Measurements from ENCODE around the gene CPA5.

Gene CPA5

GRCh38 chr7:130398526-130399090, 54.0 kb downstream of the CPA5 start:
- Histone ChIP-seq H4K8ac (ENCODE audit: low read depth, low read length) (no peak overlapping the region), H3K27ac (replicated peaks; ENCODE audit: low read length) (no peak overlapping the region), H2BK5ac (ENCODE audit: low read length) (no peak overlapping the region), H3K18ac (ENCODE audit: low read length) (no peak overlapping the region), H2BK15ac (ENCODE audit: low read length) (no peak overlapping the region), H3K9ac (ENCODE audit: low read depth, low read length, poor library complexity) (no peak overlapping the region), H2AFZ (ENCODE audit: low read length) (no peak overlapping the region), H3K4me3 (ENCODE audit: low read length in 2 of 2) (no peak overlapping the region), H4K91ac (ENCODE audit: low read depth, low read length, poor library complexity) (no peak overlapping the region), H3K36me3 (replicated peaks in 1 of 2; ENCODE audit: control insufficient read depth in 2 of 2, insufficient read depth in 2 of 2, low read length in 2 of 2) (peaks cover 4 to 55% of the 10 kb centered on the region in 2 donors), H2BK12ac (ENCODE audit: low read length) (no peak overlapping the region), H3K9me3 (replicated peaks in 1 of 2; ENCODE audit: control insufficient read depth in 2 of 2, insufficient read depth in 1 of 2, low read depth in 1 of 2, low read length in 2 of 2) (peaks cover 0 to 3% of the 10 kb centered on the region in 2 donors), H3K27me3 (ENCODE audit: control insufficient read depth in 3 of 3, insufficient read depth in 3 of 3, low read depth in 1 of 3, low read length in 3 of 3) (no peaks in the 10 kb centered on the region), H3K4me2 (ENCODE audit: insufficient read depth, low read length, poor library complexity, severe bottlenecking) (no peak overlapping the region), H3K4ac (ENCODE audit: low read length) (no peak overlapping the region), H2BK120ac (ENCODE audit: low read depth, low read length) (no peak overlapping the region), H2AK5ac (ENCODE audit: low read depth, low read length) (no peak overlapping the region), H3K79me1 (ENCODE audit: low read depth, low read length) (no peaks in the 10 kb centered on the region), H3K23ac (ENCODE audit: low read depth, low read length, poor library complexity) (no peak overlapping the region), H3K4me1 (ENCODE audit: control insufficient read depth in 2 of 2, insufficient read depth in 1 of 2, low read depth in 1 of 2, low read length in 2 of 2) (peaks cover 9% of the 10 kb centered on the region in 2 donors), H3K14ac (ENCODE audit: low read length) (no peak overlapping the region)
- WGBS, 2 donors (ENCODE audit: extremely low coverage in 2 of 2, insufficient read length in 2 of 2, insufficient replicate concordance in 1 of 2) = no CpG with 5 or more reads among the region's 8 CpGs
- DNase-seq (ENCODE audit: low spot score) = no peak

GRCh38 chr7:130400120-130400572, 55.5 kb downstream of the CPA5 start:
- Histone ChIP-seq H2BK15ac (ENCODE audit: low read length) (no peak overlapping the region), H3K4me3 (ENCODE audit: low read length in 2 of 2) (no peak overlapping the region), H2BK12ac (ENCODE audit: low read length) (no peak overlapping the region), H3K9me3 (replicated peaks in 1 of 2; ENCODE audit: control insufficient read depth in 2 of 2, insufficient read depth in 1 of 2, low read depth in 1 of 2, low read length in 2 of 2) (peaks cover 0 to 3% of the 10 kb centered on the region in 2 donors), H4K8ac (ENCODE audit: low read depth, low read length) (no peak overlapping the region), H4K91ac (ENCODE audit: low read depth, low read length, poor library complexity) (no peak overlapping the region), H3K4me2 (ENCODE audit: insufficient read depth, low read length, poor library complexity, severe bottlenecking) (no peak overlapping the region), H2BK120ac (ENCODE audit: low read depth, low read length) (no peak overlapping the region), H3K23ac (ENCODE audit: low read depth, low read length, poor library complexity) (no peak overlapping the region), H3K4ac (ENCODE audit: low read length) (no peak overlapping the region), H3K79me1 (ENCODE audit: low read depth, low read length) (no peaks in the 10 kb centered on the region), H3K27me3 (ENCODE audit: control insufficient read depth in 3 of 3, insufficient read depth in 3 of 3, low read depth in 1 of 3, low read length in 3 of 3) (no peaks in the 10 kb centered on the region), H3K27ac (replicated peaks; ENCODE audit: low read length) (no peak overlapping the region), H2AFZ (ENCODE audit: low read length) (no peak overlapping the region), H3K9ac (ENCODE audit: low read depth, low read length, poor library complexity) (no peak overlapping the region), H3K36me3 (replicated peaks in 1 of 2; ENCODE audit: control insufficient read depth in 2 of 2, insufficient read depth in 2 of 2, low read length in 2 of 2) (peaks cover 4 to 63% of the 10 kb centered on the region in 2 donors), H3K18ac (ENCODE audit: low read length) (no peak overlapping the region), H2AK5ac (ENCODE audit: low read depth, low read length) (no peak overlapping the region), H3K4me1 (ENCODE audit: control insufficient read depth in 2 of 2, insufficient read depth in 1 of 2, low read depth in 1 of 2, low read length in 2 of 2) (peaks cover 2 to 9% of the 10 kb centered on the region in 2 donors), H3K14ac (ENCODE audit: low read length) (no peak overlapping the region), H2BK5ac (ENCODE audit: low read length) (no peak overlapping the region)
- DNase-seq (ENCODE audit: low spot score) = no peak
- WGBS, 2 donors (ENCODE audit: extremely low coverage in 2 of 2, insufficient read length in 2 of 2, insufficient replicate concordance in 1 of 2) = no CpG with 5 or more reads among the region's 4 CpGs

DNA sequence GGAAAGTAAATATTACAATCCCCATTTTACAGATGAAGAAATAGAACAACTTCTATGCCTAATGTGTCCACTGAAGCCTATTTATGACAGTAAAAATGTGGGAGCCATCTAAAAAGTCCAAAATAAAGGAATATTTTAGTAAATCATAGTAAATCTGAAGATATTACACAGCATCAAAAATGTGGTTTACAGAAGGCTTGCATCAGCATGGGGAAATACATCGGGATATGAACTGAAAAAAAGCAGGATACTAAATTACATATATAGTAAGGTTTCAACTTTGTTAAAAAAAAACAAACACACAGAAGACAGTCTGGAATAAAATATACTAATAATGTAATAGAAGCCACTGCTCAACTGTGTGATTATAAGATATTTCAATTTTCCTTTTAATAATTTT, 56.5 kb downstream of the CPA5 start:
- Histone ChIP-seq H3K36me3 (replicated peaks in 1 of 2; ENCODE audit: control insufficient read depth in 2 of 2, insufficient read depth in 2 of 2, low read length in 2 of 2) (peaks cover 4 to 63% of the 10 kb centered on the region in 2 donors), H2BK12ac (ENCODE audit: low read length) (no peak overlapping the region), H2BK5ac (ENCODE audit: low read length) (no peak overlapping the region), H3K9me3 (replicated peaks in 1 of 2; ENCODE audit: control insufficient read depth in 2 of 2, insufficient read depth in 1 of 2, low read depth in 1 of 2, low read length in 2 of 2) (peaks cover 0 to 3% of the 10 kb centered on the region in 2 donors), H3K9ac (ENCODE audit: low read depth, low read length, poor library complexity) (no peak overlapping the region), H2BK120ac (ENCODE audit: low read depth, low read length) (no peak overlapping the region), H3K27me3 (ENCODE audit: control insufficient read depth in 3 of 3, insufficient read depth in 3 of 3, low read depth in 1 of 3, low read length in 3 of 3) (no peaks in the 10 kb centered on the region), H3K27ac (replicated peaks; ENCODE audit: low read length) (no peak overlapping the region), H2BK15ac (ENCODE audit: low read length) (no peak overlapping the region), H4K91ac (ENCODE audit: low read depth, low read length, poor library complexity) (no peak overlapping the region), H4K8ac (ENCODE audit: low read depth, low read length) (no peak overlapping the region), H3K79me1 (ENCODE audit: low read depth, low read length) (no peaks in the 10 kb centered on the region), H3K14ac (ENCODE audit: low read length) (no peak overlapping the region), H3K18ac (ENCODE audit: low read length) (no peak overlapping the region), H3K4me1 (ENCODE audit: control insufficient read depth in 2 of 2, insufficient read depth in 1 of 2, low read depth in 1 of 2, low read length in 2 of 2) (peaks cover under 1 to 5% of the 10 kb centered on the region in 2 donors), H3K4ac (ENCODE audit: low read length) (no peak overlapping the region), H3K23ac (ENCODE audit: low read depth, low read length, poor library complexity) (no peak overlapping the region), H3K4me2 (ENCODE audit: insufficient read depth, low read length, poor library complexity, severe bottlenecking) (no peak overlapping the region), H2AFZ (ENCODE audit: low read length) (no peak overlapping the region), H3K4me3 (ENCODE audit: low read length in 2 of 2) (no peak overlapping the region), H2AK5ac (ENCODE audit: low read depth, low read length) (no peak overlapping the region)
- no CpG with 5 or more reads among the region's 1 CpG for WGBS, 2 donors (ENCODE audit: extremely low coverage in 2 of 2, insufficient read length in 2 of 2, insufficient replicate concordance in 1 of 2)
- no peak for DNase-seq (ENCODE audit: low spot score)

GRCh38 chr7:130401578-130401977, 57.0 kb downstream of the CPA5 start:
- Histone ChIP-seq H3K14ac (ENCODE audit: low read length) (no peak overlapping the region), H2BK5ac (ENCODE audit: low read length) (no peak overlapping the region), H2BK120ac (ENCODE audit: low read depth, low read length) (no peak overlapping the region), H3K36me3 (replicated peaks in 1 of 2; ENCODE audit: control insufficient read depth in 2 of 2, insufficient read depth in 2 of 2, low read length in 2 of 2) (peaks cover 4 to 63% of the 10 kb centered on the region in 2 donors), H3K18ac (ENCODE audit: low read length) (no peak overlapping the region), H2BK12ac (ENCODE audit: low read length) (no peak overlapping the region), H3K4me2 (ENCODE audit: insufficient read depth, low read length, poor library complexity, severe bottlenecking) (no peak overlapping the region), H2AK5ac (ENCODE audit: low read depth, low read length) (no peak overlapping the region), H2BK15ac (ENCODE audit: low read length) (no peak overlapping the region), H3K4me3 (ENCODE audit: low read length in 2 of 2) (no peak overlapping the region), H3K4ac (ENCODE audit: low read length) (no peak overlapping the region), H2AFZ (ENCODE audit: low read length) (no peak overlapping the region), H3K9me3 (replicated peaks in 1 of 2; ENCODE audit: control insufficient read depth in 2 of 2, insufficient read depth in 1 of 2, low read depth in 1 of 2, low read length in 2 of 2) (peaks cover 0 to 3% of the 10 kb centered on the region in 2 donors), H3K23ac (ENCODE audit: low read depth, low read length, poor library complexity) (no peak overlapping the region), H3K9ac (ENCODE audit: low read depth, low read length, poor library complexity) (no peak overlapping the region), H3K79me1 (ENCODE audit: low read depth, low read length) (no peaks in the 10 kb centered on the region), H3K27me3 (ENCODE audit: control insufficient read depth in 3 of 3, insufficient read depth in 3 of 3, low read depth in 1 of 3, low read length in 3 of 3) (no peaks in the 10 kb centered on the region), H3K4me1 (ENCODE audit: control insufficient read depth in 2 of 2, insufficient read depth in 1 of 2, low read depth in 1 of 2, low read length in 2 of 2) (peaks cover 0 to 4% of the 10 kb centered on the region in 2 donors), H4K8ac (ENCODE audit: low read depth, low read length) (no peak overlapping the region), H4K91ac (ENCODE audit: low read depth, low read length, poor library complexity) (no peak overlapping the region), H3K27ac (replicated peaks; ENCODE audit: low read length) (no peak overlapping the region)
- DNase-seq (ENCODE audit: low spot score) = no peak
- no CpG with 5 or more reads among the region's 3 CpGs for WGBS, 2 donors (ENCODE audit: extremely low coverage in 2 of 2, insufficient read length in 2 of 2, insufficient replicate concordance in 1 of 2)
